ENCODE data around the gene HS3ST3B1.

The HS3ST3B1 gene

DNA sequence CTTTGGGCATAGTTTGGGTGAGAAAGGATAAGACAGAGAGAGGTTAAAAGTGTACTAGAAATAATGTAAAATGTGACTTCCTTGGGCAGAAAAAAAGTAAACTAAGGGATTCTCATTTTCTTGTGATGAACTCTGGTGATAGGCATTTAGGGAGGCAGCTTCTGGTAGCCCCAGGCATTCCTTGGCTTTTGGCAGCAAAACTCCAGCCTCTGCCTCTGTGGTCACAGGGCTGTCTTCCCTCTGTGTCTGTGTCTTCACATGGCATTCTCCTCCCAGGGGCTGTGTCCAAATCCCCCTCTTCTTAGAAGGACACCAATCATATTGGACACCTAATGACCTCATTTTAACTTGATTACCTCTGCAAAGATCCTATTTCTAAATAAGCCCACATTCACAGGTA, 54.7 kb downstream of the HS3ST3B1 start:
- DNase-seq (ENCODE audit: low spot score), result no peak

DNA sequence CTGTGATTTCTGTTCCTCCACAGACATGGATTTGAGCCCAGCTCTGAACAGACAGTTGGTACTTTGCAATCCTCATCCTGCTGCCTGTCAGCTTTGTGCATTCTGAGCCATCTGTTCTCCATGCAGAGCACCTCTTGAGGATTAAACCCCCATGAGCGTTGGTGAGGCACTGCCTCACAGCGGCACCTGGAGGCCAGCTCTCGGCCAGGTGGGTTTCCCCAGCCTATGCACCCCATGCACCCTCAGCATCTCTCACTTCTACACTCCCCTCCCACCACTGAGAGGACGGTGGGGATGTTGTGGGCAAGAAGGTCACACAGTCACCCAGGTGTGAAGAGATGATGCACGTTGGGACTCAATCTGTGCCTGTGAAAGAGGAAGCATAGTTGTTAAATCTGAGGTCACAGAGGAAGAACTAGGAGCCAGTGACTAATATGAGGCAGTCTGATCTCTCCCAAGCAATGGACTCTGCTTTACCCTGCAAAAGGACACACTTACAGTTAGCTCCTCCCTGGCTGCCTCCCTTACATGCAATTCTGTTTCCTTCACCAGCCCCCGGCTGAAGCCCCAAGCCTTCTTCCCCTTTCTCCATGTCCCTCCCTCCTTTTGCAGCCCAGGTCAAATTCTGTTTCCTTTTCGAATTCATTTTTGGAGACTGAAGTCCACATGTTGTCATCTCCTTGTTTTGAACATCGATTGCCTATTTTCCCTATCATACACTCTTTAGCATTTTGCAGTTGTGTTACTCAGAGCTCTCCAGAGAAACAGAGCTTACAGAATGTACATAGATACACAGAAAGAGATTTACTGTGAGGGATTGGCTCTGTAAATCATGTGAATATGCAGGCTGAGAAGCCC, 58.5 kb downstream of the HS3ST3B1 start:
- no peak for DNase-seq (ENCODE audit: low spot score)

DNA sequence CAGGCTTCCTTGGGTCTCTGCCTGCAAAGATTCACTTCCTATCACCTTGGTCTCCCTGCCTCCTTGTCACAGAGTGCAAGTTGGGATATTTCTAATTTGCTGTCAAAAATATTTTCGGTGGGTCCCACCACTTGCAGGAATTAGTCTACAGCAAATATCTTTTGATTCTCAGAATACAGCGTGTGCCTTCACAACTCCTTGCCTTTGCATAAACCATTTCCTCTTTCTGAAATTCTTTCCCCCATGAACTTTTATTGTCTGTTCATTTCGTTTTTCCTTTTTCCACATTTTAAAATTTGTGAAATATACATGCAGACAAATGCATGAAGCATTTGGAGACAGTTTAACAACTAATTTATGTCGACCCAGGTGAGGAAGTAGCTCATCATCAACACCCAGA, 60.0 kb downstream of the HS3ST3B1 start:
- DNase-seq (ENCODE audit: low spot score), result no peak

GRCh38 chr17:14361470-14361869, 60.6 kb downstream of the HS3ST3B1 start:
- no peak for DNase-seq (ENCODE audit: low spot score)

- no peak for DNase-seq (ENCODE audit: low spot score)
These were observed 61.1 kb downstream of the HS3ST3B1 start for GRCh38 chr17:14361945-14362508.

- DNase-seq (ENCODE audit: low spot score), result no peak
These were observed 65.3 kb downstream of the HS3ST3B1 start for GRCh38 chr17:14366199-14366598.

- DNase-seq (ENCODE audit: low spot score), result no peak
These were observed 71.6 kb downstream of the HS3ST3B1 start for GRCh38 chr17:14372461-14372860.

DNA sequence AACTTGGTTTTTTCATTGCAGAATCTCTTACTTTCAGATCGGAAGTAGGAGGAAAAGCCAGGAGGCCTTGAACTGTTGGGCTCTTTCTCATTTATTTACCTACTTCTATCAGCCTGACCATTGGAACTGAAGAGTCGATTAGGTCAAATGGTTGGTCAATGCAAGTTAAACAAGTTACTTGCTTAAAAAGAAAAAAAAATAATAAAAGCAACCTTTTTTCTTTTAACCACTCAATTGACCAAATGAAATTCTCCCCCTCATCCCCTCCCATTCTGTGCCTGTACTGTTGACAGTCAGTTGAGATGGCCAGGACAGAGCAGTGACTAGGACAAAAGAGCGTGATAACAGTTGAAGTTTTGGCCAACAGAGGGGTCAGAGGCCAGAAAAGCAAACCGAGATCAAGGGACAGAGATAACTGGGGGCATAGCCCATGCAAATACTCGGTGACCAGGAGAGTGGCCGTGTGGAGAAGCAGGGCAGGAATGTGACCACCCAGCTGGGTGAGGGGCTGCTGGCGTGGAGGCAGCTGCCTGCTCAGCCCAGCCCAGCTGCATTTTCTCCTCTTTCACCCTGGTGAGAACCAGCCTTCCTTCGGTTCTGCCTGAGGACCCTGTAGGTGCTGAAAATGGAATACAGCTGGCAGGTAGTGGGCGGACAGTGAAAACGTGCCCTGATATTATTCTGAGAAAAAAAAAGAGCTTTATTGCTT, 72.2 kb downstream of the HS3ST3B1 start:
- DNase-seq (ENCODE audit: low spot score), result peak; percentile 42

DNA sequence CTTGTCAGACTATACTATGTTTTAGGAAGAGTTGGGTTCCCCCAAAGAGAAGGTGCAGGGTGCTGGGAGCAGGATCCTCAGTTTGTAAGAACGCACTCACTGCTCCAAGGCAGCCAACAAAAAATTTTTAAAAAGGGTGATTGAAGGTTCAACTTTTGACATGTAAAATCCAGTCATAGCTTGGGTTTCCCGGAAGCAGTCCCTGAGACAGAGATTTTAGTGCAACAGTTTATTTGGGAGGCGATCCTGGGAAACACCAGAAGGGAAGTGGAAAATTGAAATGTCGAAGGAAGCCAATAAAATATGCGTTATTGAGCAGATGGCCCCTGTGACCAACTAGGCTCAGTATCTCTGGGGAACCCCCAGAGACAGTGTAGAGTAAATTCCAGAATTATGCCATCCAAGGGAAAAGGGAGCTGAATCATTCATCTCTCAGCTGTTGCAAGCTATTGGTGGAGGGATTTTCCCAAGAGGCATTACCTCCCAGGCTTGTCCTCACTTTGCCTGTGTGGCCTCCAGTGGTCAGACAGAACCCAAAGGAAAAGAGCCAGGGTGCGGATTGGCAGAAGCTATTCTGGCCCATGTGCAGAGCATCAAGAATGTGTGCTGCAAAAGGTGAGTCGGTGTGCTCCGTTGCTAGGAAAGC, 72.9 kb downstream of the HS3ST3B1 start:
- peak; percentile 16 for DNase-seq (ENCODE audit: low spot score)

DNA sequence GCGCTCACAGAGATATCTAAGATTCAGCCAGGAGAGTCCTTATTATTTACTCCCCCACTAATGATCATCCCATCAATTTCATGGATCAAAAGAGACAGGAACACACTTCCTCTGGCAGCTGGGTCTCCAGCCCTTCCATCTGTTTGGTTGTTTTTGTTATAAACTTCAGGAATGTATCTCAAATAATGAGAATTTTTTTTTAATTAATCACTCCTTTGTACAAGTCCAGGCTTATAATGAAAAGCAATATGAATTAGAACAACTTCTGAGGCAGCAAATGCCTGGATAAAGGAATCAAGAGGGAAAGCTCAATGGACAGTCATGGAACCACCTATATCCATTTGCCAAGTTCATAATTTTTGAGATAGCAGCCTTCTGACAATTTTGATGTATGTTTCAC, 73.4 kb downstream of the HS3ST3B1 start:
- DNase-seq (ENCODE audit: low spot score), result no peak

- DNase-seq (ENCODE audit: low spot score), result no peak
These were observed 75.8 kb downstream of the HS3ST3B1 start for GRCh38 chr17:14376666-14377065.

GRCh38 chr17:14381606-14382005, 80.7 kb downstream of the HS3ST3B1 start:
- no peak for DNase-seq (ENCODE audit: low spot score)

DNA sequence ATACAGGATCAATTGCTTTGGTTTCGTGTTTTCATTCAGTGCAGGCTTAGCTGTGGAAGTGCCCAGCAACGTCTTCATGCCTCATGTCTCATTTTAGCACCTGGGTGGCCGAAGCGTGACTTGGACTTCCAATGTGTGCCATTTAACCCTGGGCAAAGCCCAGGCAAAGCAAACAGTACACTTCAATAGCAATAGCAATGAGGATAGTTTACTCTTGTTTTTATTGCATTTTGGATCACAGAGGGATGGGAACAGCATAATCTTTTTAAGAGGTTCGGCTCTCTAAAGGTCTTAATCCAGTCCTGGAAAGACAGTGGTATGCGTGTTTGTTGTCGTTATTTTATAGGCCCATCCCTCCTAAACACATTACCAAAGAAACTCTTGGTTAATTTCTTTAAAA, 86.2 kb downstream of the HS3ST3B1 start:
- no peak for DNase-seq (ENCODE audit: low spot score)

GRCh38 chr17:14389681-14390080, 88.8 kb downstream of the HS3ST3B1 start:
- DNase-seq (ENCODE audit: low spot score), result no peak

DNA sequence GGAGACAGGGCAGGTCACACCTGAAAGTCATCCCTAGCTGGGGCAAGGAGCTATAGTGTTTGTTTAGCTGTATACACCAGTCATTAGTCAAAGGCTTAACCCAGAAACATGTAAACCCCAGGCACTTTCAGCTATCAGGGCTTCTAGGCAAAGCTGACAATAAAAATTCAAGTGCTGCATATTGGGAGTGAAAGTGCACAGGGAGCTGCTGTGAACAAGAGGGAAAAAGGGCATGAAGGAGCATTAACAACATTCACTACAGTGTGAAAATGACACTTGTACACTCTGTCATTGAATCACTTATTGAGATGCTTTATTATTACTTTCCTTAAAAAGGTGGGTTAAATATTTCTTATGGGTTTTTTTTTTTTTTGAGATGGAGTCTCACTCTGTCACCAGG, 92.8 kb downstream of the HS3ST3B1 start:
- no peak for DNase-seq (ENCODE audit: low spot score)

DNA sequence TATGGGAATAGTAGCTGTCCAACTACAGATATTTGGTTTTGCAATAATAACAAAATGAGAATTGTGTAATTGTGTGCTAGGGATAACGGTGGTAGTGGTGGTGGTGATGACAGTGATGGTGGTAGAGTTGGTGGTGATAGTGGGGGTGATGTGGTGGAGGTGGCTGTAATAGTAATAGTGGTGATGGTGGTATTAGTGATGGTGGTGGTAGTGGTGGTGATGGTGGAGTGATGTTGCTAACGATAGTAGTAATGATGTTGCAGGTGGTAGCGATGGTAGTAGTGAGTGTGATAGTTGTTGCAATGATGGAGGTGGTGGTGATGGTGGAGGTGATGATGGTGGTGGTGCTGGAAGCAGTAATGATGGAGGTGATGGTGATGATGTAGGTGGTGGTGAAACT, 94.4 kb downstream of the HS3ST3B1 start:
- no peak for DNase-seq (ENCODE audit: low spot score)

GRCh38 chr17:14396547-14396946, 95.7 kb downstream of the HS3ST3B1 start:
- DNase-seq (ENCODE audit: low spot score), result no peak

DNA sequence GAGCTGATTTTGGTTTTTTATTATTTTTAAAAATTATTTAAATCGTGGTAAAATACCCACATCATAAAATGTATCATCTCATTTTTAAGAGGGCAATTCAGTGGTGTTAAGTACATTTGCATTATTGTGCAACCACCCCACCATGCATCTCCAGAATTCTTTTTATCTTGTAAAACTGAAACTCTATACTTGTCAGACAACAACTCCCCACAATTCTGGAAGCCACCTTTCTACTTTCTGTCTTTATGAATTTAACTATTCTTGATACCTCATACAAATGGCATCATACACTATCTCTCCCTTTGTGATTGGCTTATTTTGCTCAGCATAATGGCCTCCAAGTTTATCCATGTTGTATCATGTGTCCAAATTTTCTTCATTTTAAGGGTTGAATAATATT, 97.9 kb downstream of the HS3ST3B1 start:
- DNase-seq (ENCODE audit: low spot score), result no peak

Measured in HuH-7 (cell line).